ENCODE results near the gene VSTM4.

The VSTM4 gene

DNA sequence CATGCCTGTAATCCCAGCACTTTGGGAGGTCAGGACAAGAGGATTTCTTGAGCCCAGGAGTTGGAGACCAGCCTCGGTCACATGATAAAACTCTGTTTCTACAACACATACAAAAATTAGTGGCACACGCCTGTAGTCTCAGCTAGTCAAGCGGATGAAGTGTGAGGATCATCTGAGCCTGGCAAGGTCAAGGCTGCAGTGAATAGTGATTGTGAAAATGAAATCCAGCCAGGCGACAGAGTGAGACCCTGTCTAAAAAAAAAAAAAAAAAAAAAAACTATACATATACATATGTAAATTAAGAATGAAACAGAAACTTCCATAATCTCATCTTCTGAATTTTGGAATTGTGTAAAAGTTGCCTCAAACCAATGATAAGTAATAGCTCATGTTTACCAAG lies 36.7 kb upstream of the VSTM4 start:
- no peak for TF ChIP-seq ZNF274 (IDR thresholded peaks at IDR 0.05; ENCODE audit: low read depth, low read length)
- H3K4me3 ChIP-seq (ENCODE audit: low read length), result no peak overlapping the region

DNA sequence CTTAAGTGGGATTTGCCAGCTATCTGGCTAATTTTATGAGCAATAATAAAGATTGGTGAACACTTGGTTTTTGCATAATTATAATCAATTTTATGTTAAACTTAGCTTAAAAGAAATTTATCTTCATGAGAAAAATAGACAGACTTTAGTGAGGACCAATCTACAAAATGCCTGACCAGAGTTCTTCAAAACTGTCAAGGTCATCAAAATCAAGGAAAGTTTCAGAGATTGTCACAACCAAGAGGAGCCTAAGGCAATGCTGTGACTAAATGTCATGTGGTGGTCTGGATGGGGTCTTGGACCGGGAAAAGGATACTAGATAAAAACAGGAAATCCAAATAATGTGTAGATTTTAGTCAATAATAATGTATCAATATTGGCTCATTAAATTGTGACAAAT lies 36.2 kb upstream of the VSTM4 start:
- TF ChIP-seq ZNF274 (IDR thresholded peaks at IDR 0.05; ENCODE audit: low read depth, low read length), result no peak
- H3K4me3 ChIP-seq (ENCODE audit: low read length), result no peak overlapping the region

DNA sequence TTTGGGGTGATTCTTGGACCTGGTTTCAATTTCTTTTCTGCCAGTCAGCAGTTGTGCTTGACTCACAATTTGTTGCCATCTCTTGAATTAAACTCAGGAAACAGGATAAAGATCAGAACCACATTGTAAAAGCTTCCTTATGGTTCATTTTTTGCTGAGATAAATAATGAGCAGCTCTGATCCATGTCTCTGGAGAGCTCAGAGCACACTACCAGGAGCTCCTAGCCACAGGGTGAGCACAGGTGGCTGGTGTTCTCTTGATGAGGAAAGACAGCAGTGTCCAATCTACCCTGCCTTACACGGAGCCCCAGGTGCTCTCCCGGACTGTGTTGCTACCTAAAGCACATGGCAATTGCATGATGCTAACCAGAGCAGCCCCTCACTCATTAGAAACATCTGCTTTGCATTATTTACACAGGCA lies 35.7 kb upstream of the VSTM4 start:
- H3K4me3 ChIP-seq (ENCODE audit: low read length), result no peak overlapping the region
- no peak for TF ChIP-seq ZNF274 (IDR thresholded peaks at IDR 0.05; ENCODE audit: low read depth, low read length)

DNA sequence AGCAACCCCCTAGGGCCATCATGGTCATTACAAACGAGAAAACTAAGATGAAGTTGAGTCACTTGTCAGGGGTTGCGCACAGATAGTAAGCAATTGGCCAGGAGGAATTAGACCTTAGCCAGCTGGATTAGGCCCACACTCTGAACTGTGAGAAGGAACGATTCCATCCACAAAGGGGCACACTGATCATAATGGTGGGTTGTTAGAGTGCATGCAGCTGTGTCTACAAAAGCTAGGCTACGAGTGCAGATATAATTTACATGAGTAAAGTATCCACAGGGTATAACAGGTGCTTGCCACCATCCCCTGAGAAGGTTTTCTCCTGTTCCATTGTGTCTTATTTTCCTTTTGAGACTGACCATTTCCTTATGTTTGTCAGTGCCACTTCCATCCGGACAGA lies 35.1 kb upstream of the VSTM4 start:
- H3K4me3 ChIP-seq (ENCODE audit: low read length), result no peak overlapping the region
- no peak for TF ChIP-seq ZNF274 (IDR thresholded peaks at IDR 0.05; ENCODE audit: low read depth, low read length)

DNA sequence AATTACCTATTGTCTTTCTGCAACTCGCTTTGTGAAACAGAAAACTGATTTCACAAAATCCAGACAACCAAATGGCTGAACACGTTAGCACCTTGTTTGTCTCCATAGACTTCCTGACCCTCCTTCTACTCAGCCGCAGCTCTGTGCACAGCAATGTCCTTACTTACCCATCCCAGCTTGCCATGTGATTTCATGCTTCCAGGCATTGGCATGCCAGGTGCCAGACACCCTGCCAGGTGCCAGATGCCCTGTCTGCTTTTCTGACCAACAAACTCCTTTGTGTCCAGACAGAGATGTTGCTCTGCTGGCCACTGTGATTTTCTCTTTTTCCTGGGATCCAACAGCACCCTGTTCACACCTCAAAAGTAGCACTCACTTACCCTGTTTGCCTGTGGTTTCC lies 34.6 kb upstream of the VSTM4 start:
- no peak for TF ChIP-seq ZNF274 (IDR thresholded peaks at IDR 0.05; ENCODE audit: low read depth, low read length)

DNA sequence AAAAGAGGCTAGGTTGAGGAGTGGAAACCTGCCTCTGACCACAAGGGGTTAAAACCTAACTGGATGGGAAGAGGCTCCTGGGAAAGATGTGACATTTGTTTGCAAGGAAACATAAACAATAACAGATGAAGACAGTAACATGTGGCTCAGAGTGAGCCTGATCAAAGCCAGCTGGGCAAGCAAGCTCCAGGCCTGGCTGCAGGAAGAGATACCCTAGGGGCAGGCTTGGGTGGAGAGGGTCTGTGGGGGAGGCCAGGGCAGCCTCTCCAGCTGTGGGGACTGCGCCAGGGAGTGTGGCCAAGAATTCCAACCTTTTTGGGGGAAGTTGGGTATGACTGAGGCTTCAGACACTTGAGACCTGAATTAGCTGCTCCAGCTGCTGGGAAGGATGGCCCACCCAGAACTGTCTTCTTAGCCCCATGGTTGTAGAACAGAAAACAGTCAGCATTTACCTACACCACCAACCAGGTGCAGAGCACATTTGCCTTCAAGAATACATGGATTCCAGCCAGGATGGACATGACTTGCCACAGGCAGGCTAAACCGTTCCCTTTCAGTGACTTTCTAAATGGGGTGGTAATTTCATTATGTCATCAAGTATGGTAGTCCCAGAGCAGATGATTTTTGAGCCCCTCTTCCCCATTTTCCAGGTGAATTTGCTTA lies 28.9 kb upstream of the VSTM4 start:
- no peak for TF ChIP-seq ZNF274 (IDR thresholded peaks at IDR 0.05; ENCODE audit: low read depth, low read length)
- H3K4me3 ChIP-seq (ENCODE audit: low read length), result no peak overlapping the region

More for the DNA sequence above, 34.6 kb upstream of the VSTM4 start:
- no peak overlapping the region for H3K4me3 ChIP-seq (ENCODE audit: low read length)

DNA sequence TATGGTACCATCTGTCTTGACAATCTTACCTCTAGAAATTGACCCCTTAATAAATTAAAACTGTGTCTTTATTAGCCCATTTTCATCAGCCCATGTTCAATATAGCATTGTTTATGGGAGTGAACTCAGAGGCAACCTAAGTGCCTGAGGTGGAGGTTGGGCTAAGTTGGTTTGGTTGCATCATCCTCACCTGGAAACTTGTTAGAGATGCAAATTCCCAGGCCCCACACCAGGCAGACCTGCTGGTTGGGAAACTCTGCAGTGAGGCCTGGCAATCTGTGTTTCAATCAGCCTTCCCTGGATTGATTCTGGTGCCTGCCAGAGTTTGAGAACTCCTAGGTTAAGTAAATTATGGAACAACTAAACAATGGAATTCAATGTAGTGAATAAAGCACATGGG lies 27.9 kb upstream of the VSTM4 start:
- TF ChIP-seq ZNF274 (IDR thresholded peaks at IDR 0.05; ENCODE audit: low read depth, low read length), result no peak
- no peak overlapping the region for H3K4me3 ChIP-seq (ENCODE audit: low read length)

DNA sequence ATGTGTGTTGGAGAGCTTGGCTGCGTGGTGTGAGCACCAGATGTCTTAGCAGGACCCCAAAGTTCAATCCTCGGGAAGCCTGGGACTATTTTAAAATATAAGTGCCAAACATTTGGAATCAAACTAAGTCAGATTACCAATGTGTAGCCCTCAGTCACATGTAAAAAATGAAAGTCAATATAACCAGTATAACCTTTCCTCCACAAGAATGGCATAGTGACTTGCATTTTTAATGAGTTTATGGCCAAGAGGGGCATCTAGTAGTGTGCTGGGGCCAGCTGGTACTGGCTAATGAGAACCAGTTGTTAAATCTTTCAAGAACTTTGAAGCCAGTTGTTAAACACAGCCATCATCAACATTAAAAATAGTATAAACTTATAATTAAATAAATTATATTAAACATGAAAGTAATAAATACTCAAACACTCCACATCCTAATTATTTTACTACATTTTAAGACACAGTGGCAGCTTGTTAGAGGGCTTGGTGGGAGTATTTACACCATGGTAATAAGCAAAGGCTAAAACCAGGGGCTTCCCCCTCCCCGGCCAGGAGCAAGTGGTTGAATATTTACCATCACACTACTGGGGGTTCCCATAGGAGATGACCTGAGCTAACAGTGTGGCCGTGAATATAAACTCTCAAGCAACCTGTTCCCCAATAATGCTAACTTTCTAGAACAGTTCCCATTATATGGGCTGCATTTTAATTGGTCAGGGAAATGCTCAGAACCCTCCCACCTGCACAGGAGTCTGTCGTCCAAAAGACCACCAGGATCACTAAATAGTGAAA lies 26.4 kb upstream of the VSTM4 start:
- no peak for TF ChIP-seq ZNF274 (IDR thresholded peaks at IDR 0.05; ENCODE audit: low read depth, low read length)
- no peak overlapping the region for H3K4me3 ChIP-seq (ENCODE audit: low read length)

- no peak for TF ChIP-seq ZNF274 (IDR thresholded peaks at IDR 0.05; ENCODE audit: low read depth, low read length)
- H3K4me3 ChIP-seq (ENCODE audit: low read length), result no peak overlapping the region
Observed at GRCh38 chr10:49140304-49141177, 25.2 kb upstream of the VSTM4 start.

DNA sequence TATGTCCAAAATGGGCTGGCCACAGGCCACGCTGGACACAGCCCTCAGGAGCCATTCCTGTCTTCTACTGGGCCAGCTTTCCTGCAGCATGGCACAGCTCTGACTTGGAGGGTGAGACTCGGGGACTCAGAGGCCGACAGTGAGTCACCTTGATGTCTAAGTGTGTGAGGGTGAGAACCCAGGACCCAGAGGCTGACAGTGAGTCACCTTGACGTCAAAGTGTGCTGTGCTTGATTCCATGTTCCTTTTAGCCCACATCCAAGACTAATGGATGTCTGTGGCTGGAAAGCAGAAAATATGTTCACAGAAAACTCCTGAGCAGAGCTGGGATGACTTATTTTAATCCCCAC lies 24.5 kb upstream of the VSTM4 start:
- no peak for TF ChIP-seq ZNF274 (IDR thresholded peaks at IDR 0.05; ENCODE audit: low read depth, low read length)
- H3K4me3 ChIP-seq (ENCODE audit: low read length), result no peak overlapping the region

DNA sequence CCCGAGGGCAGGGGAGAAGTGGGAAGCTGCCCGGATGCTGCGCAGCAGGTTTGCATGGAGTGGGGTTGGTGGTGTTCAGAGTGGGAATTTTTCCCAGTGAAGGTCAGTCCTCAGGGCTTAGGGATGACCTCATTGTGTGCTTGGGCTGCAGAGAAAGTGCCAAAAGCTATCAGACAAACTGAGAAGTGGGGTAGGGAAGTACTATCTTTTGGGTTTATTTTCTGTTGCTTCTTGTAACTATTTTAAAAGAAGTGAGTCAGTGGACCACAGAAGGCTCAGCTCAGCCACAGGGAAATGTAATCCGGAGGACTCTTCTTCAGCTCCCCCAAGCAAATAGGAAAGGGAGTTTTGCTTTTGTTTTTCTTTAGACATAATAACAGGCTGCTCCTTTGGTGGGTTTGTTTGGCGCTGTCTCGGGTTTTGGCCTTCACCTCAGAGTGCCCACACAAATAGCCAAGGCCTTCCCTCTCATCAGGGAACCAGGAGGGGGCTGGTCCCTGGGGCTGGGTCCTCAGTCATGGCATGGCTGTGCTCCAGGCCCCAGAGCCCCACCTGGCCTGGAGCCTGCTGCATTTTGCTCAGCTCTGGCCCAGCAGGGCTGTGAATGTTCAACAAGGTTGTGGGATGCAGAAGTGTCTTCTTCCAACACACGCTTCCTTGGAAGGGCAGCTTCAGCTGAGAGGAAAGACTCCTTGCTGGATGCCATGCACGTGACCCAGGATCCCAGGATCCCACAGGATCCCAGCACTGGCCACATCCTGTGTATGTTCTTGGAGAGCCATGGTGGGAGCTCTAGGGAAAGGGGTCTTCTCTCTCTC lies 23.9 kb upstream of the VSTM4 start:
- no peak for TF ChIP-seq ZNF274 (IDR thresholded peaks at IDR 0.05; ENCODE audit: low read depth, low read length)
- no peak overlapping the region for H3K4me3 ChIP-seq (ENCODE audit: low read length)

GRCh38 chr10:49138361-49138891 lies 23.1 kb upstream of the VSTM4 start:
- TF ChIP-seq ZNF274 (IDR thresholded peaks at IDR 0.05; ENCODE audit: low read depth, low read length), result no peak
- H3K4me3 ChIP-seq (ENCODE audit: low read length), result no peak overlapping the region

DNA sequence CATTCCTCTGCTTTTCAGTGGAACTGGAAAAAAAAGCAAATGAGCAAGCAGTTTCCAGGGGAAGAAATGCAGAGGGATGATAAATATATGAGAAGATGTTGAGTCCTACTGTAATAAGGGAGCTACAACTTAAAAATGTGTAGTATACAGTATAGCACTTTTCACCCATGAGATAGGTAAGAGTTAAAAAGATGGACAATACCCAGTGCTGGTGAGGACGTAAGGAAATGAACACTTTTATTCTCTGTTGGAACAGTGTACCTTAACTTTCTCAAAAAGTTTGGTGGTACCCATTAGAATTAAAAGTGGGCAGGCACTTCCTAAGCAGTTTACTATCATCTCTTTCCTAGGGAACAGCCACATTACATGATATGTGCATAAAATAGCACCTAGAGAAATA lies 21.2 kb upstream of the VSTM4 start:
- no peak overlapping the region for H3K4me3 ChIP-seq (ENCODE audit: low read length)
- TF ChIP-seq ZNF274 (IDR thresholded peaks at IDR 0.05; ENCODE audit: low read depth, low read length), result no peak

Data from GM08714 (cell line).